Measurements from ENCODE around the gene ZNF423. TPM values are rescaled to one million over a fixed set of nuclear protein-coding genes. Genes with fewer than 3 reads are reported as not detected.

Gene ZNF423
- total RNA-seq, 2 donors from 2014 or later: 12.3 to 29.3 TPM

- DNase-seq (ENCODE audit: low spot score): peak; percentile 76
- intact Hi-C loops (cut with DNase I): loop anchor here (5.0 to 10.0 kb wide), 3 partner anchors 100 to 363 kb away; partner anchors contain the start of gene ZNF423 (in 2 of the 2)
These were observed 361.4 kb downstream of the ZNF423 start for GRCh38 chr16:49494474-49494873.

GRCh38 chr16:49493836-49494235 is 362.1 kb downstream of the ZNF423 start:
- intact Hi-C loops (cut with DNase I): loop anchor here (5.0 to 10.0 kb wide), 3 partner anchors 101 to 363 kb away; partner anchors contain the start of gene ZNF423 (in 2 of the 2)

GRCh38 chr16:49492896-49493626 is 362.9 kb downstream of the ZNF423 start:
- intact Hi-C loops (cut with DNase I): loop anchor here (5.0 to 10.0 kb wide), 3 partner anchors 102 to 364 kb away; partner anchors contain the start of gene ZNF423 (in 2 of the 2)
- peak; percentile 70 for DNase-seq (ENCODE audit: low spot score)

More at GRCh38 chr16:49493836-49494235, 362.1 kb downstream of the ZNF423 start:
- no peak for DNase-seq (ENCODE audit: low spot score)

GRCh38 chr16:49491771-49492761 is 363.8 kb downstream of the ZNF423 start:
- peak; percentile 83 for DNase-seq (ENCODE audit: low spot score)
- intact Hi-C loops (cut with DNase I): loop anchor here (5.0 to 10.0 kb wide), 3 partner anchors 103 to 365 kb away; partner anchors contain the start of gene ZNF423 (in 2 of the 2)

- DNase-seq (ENCODE audit: low spot score): peak; percentile 64
- intact Hi-C loops (cut with DNase I): loop anchor here (5.0 to 10.0 kb wide), 3 partner anchors 104 to 366 kb away; partner anchors contain the start of gene ZNF423 (in 2 of the 2)
These were observed 364.7 kb downstream of the ZNF423 start for GRCh38 chr16:49491106-49491670.

GRCh38 chr16:49490321-49490705 is 365.6 kb downstream of the ZNF423 start:
- no peak for DNase-seq (ENCODE audit: low spot score)
- intact Hi-C loops (cut with DNase I): loop anchor here (5.0 to 10.0 kb wide), 3 partner anchors 104 to 367 kb away; partner anchors contain the start of gene ZNF423 (in 2 of the 2)

GRCh38 chr16:49489686-49490320 is 366.1 kb downstream of the ZNF423 start:
- peak; percentile 66 for DNase-seq (ENCODE audit: low spot score)
- intact Hi-C loops (cut with DNase I): loop anchor here (5.0 to 10.0 kb wide), 3 partner anchors 105 to 367 kb away; partner anchors contain the start of gene ZNF423 (in 2 of the 2)

GRCh38 chr16:49488740-49489525 is 367.0 kb downstream of the ZNF423 start:
- DNase-seq (ENCODE audit: low spot score): peak; percentile 73
- intact Hi-C loops (cut with DNase I): no loop called here

- intact Hi-C loops (cut with DNase I): no loop called here
- DNase-seq (ENCODE audit: low spot score): peak; percentile 31
These were observed 367.6 kb downstream of the ZNF423 start for GRCh38 chr16:49488336-49488735.

- no peak for DNase-seq (ENCODE audit: low spot score)
- intact Hi-C loops (cut with DNase I): no loop called here
These were observed 368.2 kb downstream of the ZNF423 start for GRCh38 chr16:49487746-49488145.

GRCh38 chr16:49486400-49486799 is 369.5 kb downstream of the ZNF423 start:
- intact Hi-C loops (cut with DNase I): no loop called here
- DNase-seq (ENCODE audit: low spot score): peak; percentile 50

GRCh38 chr16:49485663-49486062 is 370.2 kb downstream of the ZNF423 start:
- no peak for DNase-seq (ENCODE audit: low spot score)
- intact Hi-C loops (cut with DNase I): no loop called here

GRCh38 chr16:49484936-49485335 is 371.0 kb downstream of the ZNF423 start:
- intact Hi-C loops (cut with DNase I): no loop called here
- peak; percentile 38 for DNase-seq (ENCODE audit: low spot score)

GRCh38 chr16:49484451-49484849 is 371.5 kb downstream of the ZNF423 start:
- DNase-seq (ENCODE audit: low spot score): peak; percentile 89
- intact Hi-C loops (cut with DNase I): no loop called here

GRCh38 chr16:49483651-49484450 is 372.1 kb downstream of the ZNF423 start:
- intact Hi-C loops (cut with DNase I): no loop called here
- DNase-seq (ENCODE audit: low spot score): peak; percentile 73

GRCh38 chr16:49483251-49483650 is 372.7 kb downstream of the ZNF423 start:
- intact Hi-C loops (cut with DNase I): no loop called here
- peak; percentile 75 for DNase-seq (ENCODE audit: low spot score)

- DNase-seq (ENCODE audit: low spot score): peak; percentile 55
- intact Hi-C loops (cut with DNase I): no loop called here
These were observed 373.2 kb downstream of the ZNF423 start for GRCh38 chr16:49482690-49483089.

All from posterior vena cava (tissue), 2 donors.